PC-9 (cell line): Measurements from ENCODE around the gene STX5. TPM values are rescaled to one million over a fixed set of nuclear protein-coding genes. Genes with fewer than 3 reads are reported as not detected.

Experiments
- BruUV-seq: library from RNA; stranded (reverse); fragments of 400-500 nt; replicated peaks from 2 replicates; lab custom pipeline; 2021; lab: Mats Ljungman, UMichigan
- CTCF ChIA-PET: fragments of 300-600 bp; sonication (Branson Sonifier 250); formaldehyde crosslinking; loops from one replicate; lab custom pipeline; 2022; ENCODE audit warnings: antibody characterized with exemption; lab: Charles Lee
- POLR2A ChIA-PET: fragments of 300-600 bp; sonication (Branson Sonifier 250); formaldehyde crosslinking; loops from one replicate; lab custom pipeline; 2022; ENCODE audit warnings: antibody characterized with exemption; ENCODE audit not compliant: unreplicated experiment; lab: Charles Lee
- DNase-seq, 2 experiments: peaks; one replicate each; pipeline versions ENCODE4 v3.0.0 to v3.0.0-alpha.2; 2015 to 2022; ENCODE audit warnings: mixed read lengths in 1 of 2
- H2AFZ ChIP-seq: fragments of 200-600 bp; sonication (generic); 2 replicates; pipeline ENCODE4 v1.8.1; 2017; ENCODE audit warnings: antibody characterized with exemption
- H3F3A ChIP-seq: fragments of 200-600 bp; sonication (generic); 2 replicates; pipeline ENCODE4 v1.8.1; 2017; ENCODE audit warnings: antibody characterized with exemption, mild to moderate bottlenecking, low read depth; ENCODE audit not compliant: insufficient read depth
- H3K27ac ChIP-seq: fragments of 200-600 bp; sonication (generic); 2 replicates; pipeline ENCODE4 v1.6.1; 2016; ENCODE audit warnings: mixed run types
- H3K27me3 ChIP-seq: fragments of 200-600 bp; sonication (generic); 2 replicates; pipeline ENCODE4 v1.6.1; 2016; ENCODE audit warnings: low read depth, mixed run types; ENCODE audit not compliant: insufficient read depth
- H3K36me3 ChIP-seq: fragments of 200-600 bp; sonication (generic); 2 replicates; pipeline ENCODE4 v1.6.1; 2016; ENCODE audit warnings: low read depth, mixed run types
- H3K4me1 ChIP-seq: fragments of 200-600 bp; sonication (generic); replicated peaks from 2 replicates; pipeline ENCODE4 v1.6.1; 2016; ENCODE audit warnings: mixed run types; ENCODE audit not compliant: insufficient read depth
- H3K4me2 ChIP-seq: fragments of 200-600 bp; sonication (generic); 2 replicates; pipeline ENCODE4 v1.6.1; 2017; ENCODE audit warnings: mixed run types
- H3K4me3 ChIP-seq: fragments of 200-600 bp; sonication (generic); 2 replicates; pipeline ENCODE4 v1.6.1; 2016; ENCODE audit warnings: mixed run types
- H3K79me2 ChIP-seq: fragments of 200-600 bp; sonication (generic); 2 replicates; pipeline ENCODE4 v1.6.1; 2017; ENCODE audit warnings: low read depth, mixed run types
- H3K9me2 ChIP-seq: fragments of 200-600 bp; sonication (generic); 2 replicates; pipeline ENCODE4 v1.8.1; 2017; ENCODE audit warnings: mild to moderate bottlenecking; ENCODE audit not compliant: insufficient read depth
- H3K9me3 ChIP-seq: fragments of 200-600 bp; sonication (generic); 2 replicates; pipeline ENCODE4 v1.8.1; 2016; ENCODE audit warnings: low read depth; ENCODE audit not compliant: insufficient read depth
- H4K20me1 ChIP-seq: fragments of 200-600 bp; sonication (generic); 2 replicates; pipeline ENCODE4 v1.8.1; 2017; ENCODE audit not compliant: insufficient read depth
- EZH2 ChIP-seq: fragments of 200-600 bp; sonication (generic); IDR thresholded peaks from 2 replicates; pipeline ENCODE4 v1.8.0; 2017; ENCODE audit warnings: antibody characterized with exemption, low read depth
- intact Hi-C: fragments of 100-400 bp; cut with micrococcal nuclease; formaldehyde crosslinking; loops from one replicate; pipeline ENCODE4 v1.10.0; 2022; ENCODE audit not compliant: unreplicated experiment
- total RNA-seq: library from RNA; stranded (reverse); gene quantifications from 2 replicates; pipeline ENCODE4 v1.2.3, GENCODE V29; 2021
- TF ChIP-seq, protein P1 (sequence below): fragments of 200-600 bp; sonication (generic); conservative IDR thresholded peaks from 2 replicates; pipeline ENCODE4 v1.6.1; 2017; ENCODE audit warnings: mixed run types, antibody characterized with exemption, mild to moderate bottlenecking, moderate library complexity

The STX5 gene
- total RNA-seq, 1 experiment from 2014 or later, result 65.8 TPM

DNA sequence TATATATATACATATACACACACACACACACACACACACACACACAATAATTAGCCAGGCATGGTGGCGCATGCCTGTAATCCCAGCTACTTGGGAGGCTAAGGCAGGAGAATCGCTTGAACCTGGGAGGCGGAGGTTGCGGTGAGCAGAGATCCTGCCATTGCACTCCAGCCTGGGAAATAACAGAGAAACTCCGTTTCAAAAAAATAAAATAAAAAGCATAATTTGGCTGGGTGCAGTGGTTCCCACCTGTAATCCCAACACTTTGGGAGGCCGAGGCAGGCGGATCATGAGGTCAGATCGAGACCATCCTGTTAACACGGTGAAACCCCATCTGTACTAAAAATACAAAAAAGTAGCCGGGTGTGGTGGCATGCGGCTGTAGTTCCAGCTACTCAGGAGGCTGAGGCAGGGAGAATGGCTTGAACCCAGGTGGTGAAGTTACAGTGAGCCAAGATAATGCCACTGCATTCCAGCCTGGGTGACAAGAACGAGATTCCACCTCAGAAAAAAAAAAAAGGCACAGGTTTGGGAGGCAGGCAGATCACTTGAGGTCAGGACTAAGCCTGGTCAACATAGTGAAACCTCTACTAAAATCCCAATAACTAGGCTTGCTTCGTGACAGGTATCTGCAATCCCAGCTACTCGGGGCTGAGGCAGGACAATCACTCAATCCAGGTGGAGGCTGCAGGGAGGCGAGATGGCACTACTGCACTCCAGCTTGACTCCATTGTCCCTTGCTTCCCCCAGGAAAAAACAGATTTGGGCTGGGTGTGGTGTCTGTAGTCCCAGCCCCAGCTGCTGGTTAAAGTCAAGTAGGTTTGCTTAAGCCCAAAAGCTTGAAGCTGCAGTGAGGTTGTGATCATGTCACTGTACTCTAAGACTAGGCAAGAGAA, 19.3 kb upstream of the STX5 start:
- Histone ChIP-seq H3K27me3 (no peaks in the 10 kb centered on the region), H3F3A (peaks cover 76% of the 10 kb centered on the region), H3K4me2 (peak overlapping the region; percentile 89), H3K27ac (peak overlapping the region; percentile 61), H3K4me1 (peaks cover 28% of the 10 kb centered on the region), H3K79me2 (peaks cover 43% of the 10 kb centered on the region), H3K4me3 (no peak overlapping the region; the same call in 1 of the 2 replicates), H2AFZ (no peak overlapping the region), H3K36me3 (peaks cover 39% of the 10 kb centered on the region), H3K9me2 (no peaks in the 10 kb centered on the region), H3K9me3 (no peaks in the 10 kb centered on the region), H4K20me1 (peaks cover 40% of the 10 kb centered on the region)
- TF ChIP-seq, protein P1, sequence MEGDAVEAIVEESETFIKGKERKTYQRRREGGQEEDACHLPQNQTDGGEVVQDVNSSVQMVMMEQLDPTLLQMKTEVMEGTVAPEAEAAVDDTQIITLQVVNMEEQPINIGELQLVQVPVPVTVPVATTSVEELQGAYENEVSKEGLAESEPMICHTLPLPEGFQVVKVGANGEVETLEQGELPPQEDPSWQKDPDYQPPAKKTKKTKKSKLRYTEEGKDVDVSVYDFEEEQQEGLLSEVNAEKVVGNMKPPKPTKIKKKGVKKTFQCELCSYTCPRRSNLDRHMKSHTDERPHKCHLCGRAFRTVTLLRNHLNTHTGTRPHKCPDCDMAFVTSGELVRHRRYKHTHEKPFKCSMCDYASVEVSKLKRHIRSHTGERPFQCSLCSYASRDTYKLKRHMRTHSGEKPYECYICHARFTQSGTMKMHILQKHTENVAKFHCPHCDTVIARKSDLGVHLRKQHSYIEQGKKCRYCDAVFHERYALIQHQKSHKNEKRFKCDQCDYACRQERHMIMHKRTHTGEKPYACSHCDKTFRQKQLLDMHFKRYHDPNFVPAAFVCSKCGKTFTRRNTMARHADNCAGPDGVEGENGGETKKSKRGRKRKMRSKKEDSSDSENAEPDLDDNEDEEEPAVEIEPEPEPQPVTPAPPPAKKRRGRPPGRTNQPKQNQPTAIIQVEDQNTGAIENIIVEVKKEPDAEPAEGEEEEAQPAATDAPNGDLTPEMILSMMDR, result no peak
- no peak for TF ChIP-seq EZH2
- intact Hi-C loops, result no loop called here
- no TSS peak for BruUV-seq
- DNase-seq, result peak; percentile 29 to 71
- ChIA-PET CTCF (no interaction called here), POLR2A (interaction anchor here (0.6 to 0.7 kb wide), 6 partner anchors 9 to 461 kb away, joined by 3 to 6 read pairs (median 4); partner anchors contain the start of gene UQCC3)

DNA sequence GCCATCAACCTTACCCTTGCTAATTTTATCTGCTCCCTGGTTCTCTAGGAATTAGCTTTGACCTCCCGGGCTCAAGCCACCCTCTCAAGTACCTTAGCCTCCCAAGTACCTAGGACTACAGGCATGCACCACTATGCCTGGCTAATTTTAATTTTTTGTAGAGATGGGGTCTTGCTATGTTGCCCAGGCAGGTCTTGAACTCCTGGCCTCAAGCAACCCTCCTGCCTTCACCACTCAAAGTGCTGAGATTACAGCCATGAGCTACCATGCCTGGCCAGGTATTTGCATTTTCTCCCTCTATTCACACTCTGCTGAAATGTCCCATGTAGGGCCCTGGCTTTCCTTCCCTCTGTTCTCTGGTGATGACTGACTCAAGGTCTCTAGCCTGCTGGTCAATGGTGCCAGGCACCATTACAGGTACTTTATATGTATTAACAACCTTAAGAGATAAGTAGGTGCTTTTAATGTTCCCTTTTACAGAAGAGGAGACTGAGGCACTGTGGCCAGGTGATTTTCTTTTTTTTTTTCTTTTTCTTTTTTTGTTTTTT, 16.0 kb upstream of the STX5 start:
- Histone ChIP-seq H3K79me2 (peaks cover 12% of the 10 kb centered on the region), H3K4me1 (peaks cover 15% of the 10 kb centered on the region), H4K20me1 (peaks cover 15% of the 10 kb centered on the region), H3K27ac (no peak overlapping the region), H3K27me3 (no peaks in the 10 kb centered on the region), H3K4me2 (no peak overlapping the region), H3K9me2 (no peaks in the 10 kb centered on the region), H3F3A (peaks cover 50% of the 10 kb centered on the region), H2AFZ (no peak overlapping the region), H3K36me3 (peaks cover 12% of the 10 kb centered on the region), H3K4me3 (no peak overlapping the region), H3K9me3 (no peaks in the 10 kb centered on the region)
- POLR2A ChIA-PET, result interaction anchor here (0.6 kb wide), 1 partner anchor 183 kb away, joined by 24 read pairs; the partner anchor contains the start of gene C11orf98
- no TSS peak for BruUV-seq
- intact Hi-C loops, result no loop called here
- no peak for TF ChIP-seq EZH2
- TF ChIP-seq, protein P1, result no peak
- CTCF ChIA-PET, result interaction anchor here (0.7 kb wide), 1 partner anchor 100 kb away, joined by 5 read pairs; no protein-coding TSS in a partner anchor
- DNase-seq, result peak in 1 of 2 experiments; percentile 10

DNA sequence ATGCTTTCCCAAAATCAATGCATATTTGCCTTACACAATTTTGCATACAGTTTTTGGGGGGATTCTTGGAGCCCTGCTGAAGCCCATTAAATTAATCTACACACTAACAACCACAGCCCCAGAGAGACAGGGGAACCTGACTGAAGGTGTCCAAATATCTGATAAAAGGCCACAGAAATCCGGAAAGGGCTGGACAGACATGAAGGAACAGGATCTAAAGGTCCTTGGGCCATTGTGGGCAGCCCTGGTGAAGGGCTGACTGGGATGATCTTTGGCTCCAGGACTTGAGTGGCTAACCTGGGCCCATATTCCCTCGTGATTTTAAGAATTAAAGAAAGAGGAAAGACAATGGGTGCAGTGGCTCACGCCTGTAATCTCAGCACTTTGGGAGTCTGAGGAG, 14.3 kb upstream of the STX5 start:
- H3K4me3 ChIP-seq, result no peak overlapping the region
- H4K20me1 ChIP-seq, result no peaks in the 10 kb centered on the region
- intact Hi-C loops, result no loop called here
- no peaks in the 10 kb centered on the region for H3K9me2 ChIP-seq
- no peaks in the 10 kb centered on the region for H3K9me3 ChIP-seq
- ChIA-PET CTCF (no interaction called here), POLR2A (interaction anchor here (0.7 kb wide), 1 partner anchor 80 kb away, joined by 3 read pairs; no protein-coding TSS in a partner anchor)
- no TSS peak for BruUV-seq
- no peak for TF ChIP-seq EZH2
- TF ChIP-seq, protein P1, result no peak
- H3K4me2 ChIP-seq, result no peak overlapping the region
- H3K27ac ChIP-seq, result no peak overlapping the region
- no peaks in the 10 kb centered on the region for H3K27me3 ChIP-seq
- no peak overlapping the region for H2AFZ ChIP-seq
- H3F3A ChIP-seq, result peaks cover 41% of the 10 kb centered on the region
- H3K36me3 ChIP-seq, result no peaks in the 10 kb centered on the region
- DNase-seq, result no peak
- no peaks in the 10 kb centered on the region for H3K79me2 ChIP-seq
- H3K4me1 ChIP-seq, result peaks cover 8% of the 10 kb centered on the region
